HCT116 (cell line): ENCODE measurements around the gene XPC. TPM values are rescaled to one million over a fixed set of nuclear protein-coding genes. Genes with fewer than 3 reads are reported as not detected.
A peak's percentile ranks its signal among the peaks of the same experiment; 100 is the strongest.

Source experiments
- ATAC-seq: fragments of 200-7000 bp; cut with Tn5 transposase; 2 replicates; pipeline ENCODE4 v1.9.1; 2020; ENCODE audit warnings: mild to moderate bottlenecking, moderate library complexity
- BruUV-seq: library from RNA; stranded (reverse); fragments of 400-500 nt; replicated peaks from 2 replicates; lab custom pipeline; 2021; lab: Mats Ljungman, UMichigan
- CTCF ChIA-PET: fragments of 300-600 bp; sonication (Branson Sonifier 250); formaldehyde crosslinking; loops from one replicate; lab custom pipeline; 2021; ENCODE audit warnings: antibody characterized with exemption; lab: Charles Lee
- POLR2A ChIA-PET: fragments of 300-600, 350-600 bp; sonication (Branson Sonifier 250); formaldehyde crosslinking; loops from one replicate; lab custom pipeline; 2021; ENCODE audit warnings: antibody characterized with exemption; lab: Charles Lee
- RAD21 ChIA-PET, 2 experiments: fragments of 300-600 bp; sonication (Branson Sonifier 250); formaldehyde crosslinking; loops; one replicate each; lab custom pipeline; 2023; ENCODE audit warnings: low total read pairs in 2 of 2; ENCODE audit not compliant: uncharacterized antibody in 2 of 2, unreplicated experiment in 2 of 2, low non-redundant PET in 1 of 2; lab: Charles Lee
- DNase-seq: peaks from one replicate; pipeline ENCODE4 v3.0.0-alpha.2; 2010; ENCODE audit warnings: low read depth, low spot score
- H2AFZ ChIP-seq: fragments of 200-600 bp; shearing (Covaris generic), sonication (generic); 2 replicates; pipeline ENCODE4 v1.6.1; 2017; ENCODE audit warnings: low read depth, mixed run types, mixed read lengths, antibody characterized with exemption, low read length; ENCODE audit not compliant: poor library complexity, severe bottlenecking
- H3K27ac ChIP-seq: 2 replicates; pipeline ENCODE4 v1.5.1; 2012; ENCODE audit warnings: low read depth, low read length
- H3K27me3 ChIP-seq: fragments of 200-600 bp; sonication (generic); 2 replicates; pipeline ENCODE4 v1.6.1; 2016; ENCODE audit warnings: mixed run types, low read length, mixed read lengths; ENCODE audit not compliant: insufficient read depth
- H3K36me3 ChIP-seq, 2 experiments: fragments of 200-500 bp in 1 of 2; fragments of 200-600 bp in 1 of 2; sonication (Bioruptor generic) in 1 of 2; sonication (generic) in 1 of 2; 2 replicates each; pipeline versions ENCODE4 v1.5.1 to v1.6.1; 2014 to 2016; ENCODE audit warnings: low read length in 2 of 2, inconsistent platforms in 1 of 2, mixed read lengths in 1 of 2, mixed run types in 1 of 2; ENCODE audit not compliant: insufficient read depth in 2 of 2, control insufficient read depth in 1 of 2
- H3K4me1 ChIP-seq, 2 experiments: fragments of 200-600 bp in 1 of 2; sonication (generic) in 1 of 2; 2 replicates each; pipeline versions ENCODE4 v1.5.1 to v1.6.1; 2012 to 2017; ENCODE audit warnings: low read length in 2 of 2, inconsistent platforms in 1 of 2, mild to moderate bottlenecking in 1 of 2, mixed read lengths in 1 of 2, mixed run types in 1 of 2, moderate library complexity in 1 of 2; ENCODE audit not compliant: insufficient read depth in 2 of 2, control insufficient read depth in 1 of 2
- H3K4me2 ChIP-seq: fragments of 200-600 bp; sonication (generic); 2 replicates; pipeline ENCODE4 v1.6.1; 2017; ENCODE audit warnings: mixed run types, low read length, mixed read lengths
- H3K4me3 ChIP-seq, 2 experiments: fragments of 200-600 bp in 1 of 2; sonication (generic) in 1 of 2; replicated peaks in 1 of 2; 2 replicates each; pipeline ENCODE4 v1.5.1; 2011 to 2016; ENCODE audit warnings: low read length in 2 of 2, control low read depth in 1 of 2, low read depth in 1 of 2, mild to moderate bottlenecking in 1 of 2, mixed read lengths in 1 of 2, mixed run types in 1 of 2
- H3K79me2 ChIP-seq: fragments of 200-600 bp; sonication (generic); 2 replicates; pipeline ENCODE4 v1.6.1; 2017; ENCODE audit warnings: mild to moderate bottlenecking, mixed run types, low read length, moderate library complexity, mixed read lengths; ENCODE audit not compliant: insufficient read depth
- H3K9ac ChIP-seq: fragments of 200-600 bp; sonication (generic); 2 replicates; pipeline ENCODE4 v1.6.1; 2016; ENCODE audit warnings: low read length, mixed read lengths
- H3K9me2 ChIP-seq: fragments of 200-600 bp; sonication (generic), shearing (Covaris generic); 2 replicates; pipeline ENCODE4 v1.6.1; 2017; ENCODE audit warnings: mixed run types, mild to moderate bottlenecking, moderate library complexity; ENCODE audit not compliant: insufficient read depth
- H3K9me3 ChIP-seq, 2 experiments: fragments of 200-500 bp in 1 of 2; fragments of 200-600 bp in 1 of 2; sonication (Bioruptor generic) in 1 of 2; sonication (generic) in 1 of 2; 2 replicates each; pipeline ENCODE4 v1.6.1; 2014 to 2017; ENCODE audit warnings: low read length in 2 of 2, mixed read lengths in 2 of 2, inconsistent platforms in 1 of 2, low read depth in 1 of 2, mild to moderate bottlenecking in 1 of 2, mixed run types in 1 of 2, moderate library complexity in 1 of 2; ENCODE audit not compliant: control insufficient read depth in 1 of 2, insufficient read depth in 1 of 2
- H4K20me1 ChIP-seq: fragments of 200-600 bp; sonication (generic), shearing (Covaris generic); 2 replicates; pipeline ENCODE4 v1.6.1; 2017; ENCODE audit warnings: mixed run types, mild to moderate bottlenecking, moderate library complexity; ENCODE audit not compliant: insufficient read depth
- CTCF ChIP-seq, 3 experiments: fragments of 200-600 bp in 1 of 3; sonication (generic) in 1 of 3; IDR thresholded peaks in 2 of 3; conservative IDR thresholded peaks in 1 of 3; 2 replicates each; pipeline ENCODE4 v1.5.1; 2012 to 2017; ENCODE audit warnings: low read depth in 2 of 3, low read length in 2 of 3, antibody characterized with exemption in 1 of 3, borderline replicate concordance in 1 of 3, control low read depth in 1 of 3, mild to moderate bottlenecking in 1 of 3, mixed read lengths in 1 of 3, mixed run types in 1 of 3, moderate library complexity in 1 of 3; ENCODE audit not compliant: insufficient read depth in 1 of 3
- SP1 ChIP-seq: IDR thresholded peaks from 2 replicates; pipeline ENCODE4 v1.6.1; 2012; ENCODE audit warnings: low read depth
- intact Hi-C: fragments of 100-400 bp; cut with micrococcal nuclease; formaldehyde crosslinking; loops from 2 replicates; pipeline ENCODE4 v1.10.0; 2022
- total RNA-seq: library from RNA; stranded (reverse); gene quantifications from one replicate; pipeline ENCODE4 v1.2.1, GENCODE V29; 2021; ENCODE audit not compliant: unreplicated experiment

Gene XPC
- total RNA-seq, 1 experiment from 2014 or later = 29.5 TPM

- TF ChIP-seq CTCF (IDR thresholded peaks at IDR 0.05 in 2 of 3, conservative IDR thresholded peaks at IDR 0.05 in 1 of 3; ENCODE audit: borderline replicate concordance in 1 of 3, insufficient read depth in 1 of 3, low read depth in 2 of 3, low read length in 2 of 3) (peak in 1 of 3 experiments; percentile 6; a peak in 1 of 6 replicates), SP1 (no peak)
- TF ChIP-seq, all 23 proteins: peak for 1
- Histone ChIP-seq H3K9me3 (no peaks in the 10 kb centered on the region), H3K4me2 (no peak overlapping the region), H3K27ac (no peak overlapping the region), H3K79me2 (no peaks in the 10 kb centered on the region), H3K27me3 (no peaks in the 10 kb centered on the region), H3K4me1 (no peaks in the 10 kb centered on the region), H2AFZ (no peak overlapping the region), H3K36me3 (no peaks in the 10 kb centered on the region), H4K20me1 (no peaks in the 10 kb centered on the region), H3K9ac (no peak overlapping the region), H3K9me2 (peaks cover 2% of the 10 kb centered on the region; the same call in 1 of the 2 replicates), H3K4me3 (no peak overlapping the region)
- POLR2A ChIA-PET = no interaction called here
- intact Hi-C loops = no loop called here
- CTCF ChIA-PET = no interaction called here
- no peak; the same call in 1 of the 2 replicates for ATAC-seq
- RAD21 ChIA-PET = no interaction called here
- DNase-seq = no peak
- no TSS peak for BruUV-seq
Measured at GRCh38 chr3:14096742-14097141, 81.7 kb downstream of the XPC start.

Other genes with a start within 250 kb of the XPC start
- 24.6 TPM for gene CHCHD4, start 53.7 kb downstream of the XPC start, total RNA-seq
- 32.4 TPM for gene TMEM43, start 53.5 kb downstream of the XPC start, total RNA-seq
- 17.4 TPM for gene LSM3, start 216 bp upstream of the XPC start, total RNA-seq
- 36.3 TPM for gene SLC6A6, start 224.0 kb upstream of the XPC start, total RNA-seq